ENCODE measurements around the gene CHRDL1.
"Not testable (repeated sequence)": the region's sequence is repeated elsewhere in the genome, so short reads cannot be mapped to it uniquely, and the experiment has no call there.

Gene CHRDL1, protein sequence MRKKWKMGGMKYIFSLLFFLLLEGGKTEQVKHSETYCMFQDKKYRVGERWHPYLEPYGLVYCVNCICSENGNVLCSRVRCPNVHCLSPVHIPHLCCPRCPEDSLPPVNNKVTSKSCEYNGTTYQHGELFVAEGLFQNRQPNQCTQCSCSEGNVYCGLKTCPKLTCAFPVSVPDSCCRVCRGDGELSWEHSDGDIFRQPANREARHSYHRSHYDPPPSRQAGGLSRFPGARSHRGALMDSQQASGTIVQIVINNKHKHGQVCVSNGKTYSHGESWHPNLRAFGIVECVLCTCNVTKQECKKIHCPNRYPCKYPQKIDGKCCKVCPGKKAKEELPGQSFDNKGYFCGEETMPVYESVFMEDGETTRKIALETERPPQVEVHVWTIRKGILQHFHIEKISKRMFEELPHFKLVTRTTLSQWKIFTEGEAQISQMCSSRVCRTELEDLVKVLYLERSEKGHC

DNA sequence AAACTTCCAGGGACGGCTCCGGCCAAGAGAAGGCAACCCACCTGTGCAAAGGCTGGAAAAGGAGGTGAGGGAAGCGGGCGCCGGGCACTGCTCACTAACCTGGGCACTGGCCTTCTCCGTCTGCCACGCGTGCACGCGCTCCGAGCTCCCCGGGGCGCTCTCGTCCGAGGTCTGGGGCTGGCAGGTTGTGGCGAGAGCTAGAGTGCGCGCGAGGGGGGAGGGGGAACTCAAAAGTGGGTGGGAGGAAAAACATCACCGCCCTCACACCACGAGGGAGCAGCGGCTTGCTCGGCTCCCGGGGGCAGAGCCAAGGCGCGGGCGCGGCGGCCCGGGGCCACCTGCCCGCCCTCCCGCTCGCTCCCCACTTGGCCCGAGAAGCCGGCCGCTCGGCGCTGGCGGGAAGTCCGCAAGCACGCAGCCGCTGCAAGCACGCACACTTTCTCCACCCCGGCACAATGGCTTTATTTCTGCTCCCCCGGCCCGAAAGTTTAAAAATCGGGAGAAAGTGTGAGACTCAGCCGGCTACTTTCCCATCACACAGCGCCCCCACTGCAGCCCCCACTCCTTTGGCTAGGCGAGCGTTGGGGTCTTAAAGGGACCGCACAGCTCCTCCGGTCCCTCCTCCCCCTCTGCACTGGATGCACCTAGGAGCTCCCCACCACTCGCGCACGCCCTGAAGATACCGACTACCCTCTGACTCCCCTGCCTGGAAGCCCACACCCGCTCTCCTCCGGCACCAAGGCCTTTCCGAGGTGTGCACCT, at the start of gene CHRDL1:
TSS of gene CHRDL1 (minus strand) at position 173 of the 762 bp plus-strand sequence. CDS start 3,636 bp downstream, outside the sequence.
- no peak for DNase-seq

DNA sequence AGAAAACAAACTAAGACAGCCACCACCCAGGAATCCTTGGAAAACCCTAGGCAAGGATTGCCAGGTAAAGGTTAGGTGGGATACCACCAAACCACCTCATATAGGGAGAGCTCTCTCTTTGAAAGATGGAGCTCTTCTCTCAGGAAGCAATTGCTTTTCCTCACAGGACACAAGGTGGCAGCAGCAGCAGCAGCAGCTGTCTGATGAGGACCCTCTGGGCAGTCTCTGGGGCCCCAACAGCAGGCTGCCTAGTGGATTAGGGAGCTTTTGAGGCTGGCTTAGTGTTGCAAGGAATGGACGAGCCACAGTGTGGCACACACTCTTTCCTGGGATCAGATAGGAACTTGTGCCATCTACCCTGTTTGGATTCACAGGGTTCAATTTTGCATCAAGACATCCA, 41.4 kb upstream of the CHRDL1 start:
- DNase-seq = no peak

DNA sequence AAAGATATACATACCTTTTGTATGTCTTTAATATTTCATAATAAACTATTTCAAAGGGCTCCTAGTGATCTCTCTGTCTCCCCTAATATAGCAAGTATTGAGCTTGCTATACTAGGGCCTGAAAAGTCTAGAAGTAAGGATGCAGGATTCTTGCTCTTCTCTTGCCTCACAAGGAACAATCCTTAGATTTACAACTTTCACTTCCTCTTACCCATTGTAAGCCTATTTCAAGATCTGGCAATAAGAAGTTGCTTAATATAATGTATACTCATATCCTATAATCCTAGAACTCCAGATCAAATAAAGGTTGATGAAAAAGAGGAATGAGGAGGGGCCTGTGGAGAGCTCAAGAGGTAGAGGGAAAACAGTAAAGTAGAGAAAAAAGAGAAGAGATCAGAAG, 40.8 kb upstream of the CHRDL1 start:
- no peak for DNase-seq

DNA sequence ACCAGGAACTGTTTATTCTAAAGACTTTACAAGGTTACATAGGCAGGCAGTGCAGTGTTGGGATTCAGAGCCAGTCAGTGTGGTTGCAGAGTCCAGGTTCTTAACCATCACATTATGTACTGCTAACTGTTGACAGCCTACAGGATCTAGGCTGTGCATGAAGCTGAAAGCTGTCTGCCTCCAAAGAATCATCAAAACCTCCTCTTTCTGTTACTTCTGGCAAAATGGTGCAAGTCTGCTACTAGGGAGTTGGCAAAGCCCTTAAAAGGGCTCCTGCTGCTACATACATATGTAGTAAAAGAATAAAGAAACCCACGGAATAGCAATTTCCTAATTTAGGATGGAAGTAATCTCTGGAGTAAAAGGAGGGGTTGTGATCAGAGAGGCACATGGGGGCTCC, 40.4 kb upstream of the CHRDL1 start:
- no peak for DNase-seq

DNA sequence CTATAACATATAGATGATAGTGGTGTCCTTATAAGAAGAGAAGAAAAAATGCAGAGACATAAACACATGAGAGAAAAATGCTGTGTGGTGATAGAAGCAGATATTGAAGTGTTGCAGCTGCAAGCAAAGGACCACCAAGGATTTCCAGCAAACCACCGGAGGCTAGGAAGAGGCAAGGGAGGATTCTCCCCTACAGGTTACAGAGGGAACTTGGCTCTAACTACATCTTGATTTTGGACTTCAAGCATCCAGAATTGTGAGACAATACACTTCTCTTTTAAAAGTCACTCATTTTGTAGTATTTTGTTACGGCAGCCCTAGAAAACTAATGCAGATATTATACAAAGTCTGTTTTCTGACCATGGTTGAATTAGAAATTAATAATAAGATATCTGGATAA, 30.4 kb upstream of the CHRDL1 start:
- DNase-seq = no peak

DNA sequence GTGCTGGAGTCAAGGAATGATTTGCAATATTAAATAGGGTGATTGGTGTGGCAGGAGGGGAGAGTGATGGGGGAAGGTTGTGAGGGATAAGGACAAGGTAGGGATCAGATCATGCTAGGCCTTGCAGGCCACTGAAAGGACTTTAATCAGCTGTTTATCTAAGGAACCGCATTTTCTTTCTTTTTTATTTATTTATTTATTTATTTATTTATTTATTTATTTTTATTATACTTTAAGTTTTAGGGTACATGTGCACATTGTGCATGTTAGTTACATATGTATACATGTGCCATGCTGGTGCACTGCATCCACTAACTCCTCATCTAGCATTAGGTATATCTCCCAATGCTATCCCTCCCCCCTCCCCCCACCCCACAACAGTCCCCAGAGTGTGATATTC, 20.9 kb upstream of the CHRDL1 start:
- DNase-seq = not testable (repeated sequence)

DNA sequence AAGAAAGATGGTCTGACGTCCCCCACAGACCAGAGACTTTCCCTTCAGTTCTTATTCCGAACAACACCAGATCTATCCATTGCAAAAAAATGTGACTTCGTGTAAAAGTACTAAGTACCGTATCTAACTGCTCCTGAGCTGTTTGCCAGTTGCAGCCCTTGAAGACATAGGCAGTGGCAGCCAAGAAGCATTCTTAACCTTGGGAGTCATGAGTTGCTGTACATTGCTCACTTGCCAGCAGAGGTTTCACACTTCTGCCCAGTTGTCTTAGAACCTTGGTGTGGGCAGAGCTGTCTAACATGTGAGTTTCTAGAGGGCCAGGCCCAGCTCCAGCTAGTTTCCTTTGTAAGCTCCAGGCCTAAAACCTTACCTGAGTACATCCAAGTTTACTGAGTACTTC, 10.5 kb upstream of the CHRDL1 start:
- no peak for DNase-seq

DNA sequence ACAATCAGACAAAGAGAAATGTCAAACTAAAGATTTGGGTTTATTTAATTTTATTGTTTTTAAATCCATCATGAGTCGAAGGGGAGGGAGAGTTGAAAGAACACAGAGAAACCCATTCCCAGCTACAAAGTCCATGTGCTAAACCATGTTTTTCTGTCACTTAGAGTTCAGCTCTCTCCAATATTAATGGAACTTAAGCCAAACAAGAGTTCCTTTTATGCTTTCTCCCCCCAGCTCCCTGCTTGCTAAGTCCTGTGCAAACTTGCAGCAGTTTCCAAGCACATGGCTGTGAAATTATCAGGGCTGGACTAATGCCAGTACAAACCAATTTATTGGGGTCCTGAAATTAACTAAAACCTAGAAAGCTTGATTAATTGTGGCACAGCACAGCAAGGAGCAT, 9.7 kb upstream of the CHRDL1 start:
- no peak for DNase-seq

DNA sequence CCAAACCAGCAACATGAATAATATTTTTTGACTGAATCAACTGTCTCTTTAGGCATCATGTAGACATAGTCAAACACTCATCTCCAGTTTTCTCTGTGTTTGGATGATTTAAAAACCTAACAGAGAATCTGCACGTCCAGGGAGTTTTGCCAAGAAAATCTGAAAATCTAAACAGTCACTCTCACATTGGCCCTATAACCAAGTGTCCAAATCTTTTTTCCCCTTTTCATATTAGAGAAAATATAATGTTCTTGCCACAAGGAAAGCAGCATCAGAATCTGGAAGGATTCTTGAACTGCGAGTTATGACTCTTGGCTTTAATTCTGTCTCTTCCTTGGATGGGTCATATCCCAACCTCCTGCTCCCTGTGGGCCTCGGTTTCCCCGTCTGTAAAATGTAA, 8.8 kb upstream of the CHRDL1 start:
- no peak for DNase-seq

DNA sequence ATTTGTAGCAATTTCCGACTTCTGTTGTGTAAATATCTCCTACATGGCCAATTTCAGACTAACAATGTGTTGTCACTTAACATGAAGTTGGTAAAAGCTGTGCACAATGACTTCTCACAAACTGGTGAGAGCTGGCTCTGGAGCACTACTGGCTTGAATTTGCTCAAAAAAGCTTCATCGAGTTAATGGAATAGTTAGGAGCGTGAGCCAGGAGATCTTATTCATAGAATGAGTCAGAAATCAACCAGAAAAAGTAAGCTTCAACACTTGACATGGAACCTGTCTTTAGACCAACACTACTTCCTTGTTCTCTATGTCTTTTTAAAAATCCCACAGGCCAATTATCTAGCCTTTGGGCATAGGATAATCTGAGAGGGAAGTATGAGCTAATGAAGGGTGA, 7.9 kb upstream of the CHRDL1 start:
- no peak for DNase-seq

DNA sequence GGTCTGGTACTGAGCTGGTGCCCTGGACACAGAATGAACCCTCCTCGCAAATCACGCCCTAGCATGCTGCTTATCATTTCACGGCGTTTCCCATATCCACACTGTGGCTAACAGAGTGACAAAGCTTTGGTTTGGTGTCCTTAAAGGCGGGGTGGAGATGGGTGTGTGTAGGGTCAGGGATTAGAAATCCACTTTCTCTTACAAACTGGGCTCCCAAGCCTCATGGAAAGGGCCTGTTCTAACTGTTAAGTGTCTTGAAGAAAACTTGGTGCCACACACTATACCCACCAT, 735 bp upstream of the CHRDL1 start:
- no peak for DNase-seq

DNA sequence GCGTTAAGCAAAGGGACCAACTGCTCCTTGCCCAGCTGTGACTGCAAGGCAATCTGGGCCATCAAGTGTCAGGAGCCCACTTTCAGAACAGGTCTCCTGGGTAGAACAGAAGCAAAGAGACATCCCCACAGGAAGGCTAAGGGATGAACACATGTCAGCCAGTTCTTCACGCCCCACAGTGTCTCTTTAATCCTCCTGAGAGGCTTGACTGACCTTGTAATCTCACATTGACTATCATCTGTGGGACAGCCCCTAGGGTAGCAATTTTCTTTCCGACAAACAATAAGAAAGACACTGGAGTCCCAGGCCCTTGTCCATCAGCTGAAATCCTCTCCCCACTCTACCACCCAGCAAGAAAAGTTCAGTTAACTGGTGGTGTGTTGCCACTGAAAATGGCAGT, 1.0 kb downstream of the CHRDL1 start:
- no peak for DNase-seq

DNA sequence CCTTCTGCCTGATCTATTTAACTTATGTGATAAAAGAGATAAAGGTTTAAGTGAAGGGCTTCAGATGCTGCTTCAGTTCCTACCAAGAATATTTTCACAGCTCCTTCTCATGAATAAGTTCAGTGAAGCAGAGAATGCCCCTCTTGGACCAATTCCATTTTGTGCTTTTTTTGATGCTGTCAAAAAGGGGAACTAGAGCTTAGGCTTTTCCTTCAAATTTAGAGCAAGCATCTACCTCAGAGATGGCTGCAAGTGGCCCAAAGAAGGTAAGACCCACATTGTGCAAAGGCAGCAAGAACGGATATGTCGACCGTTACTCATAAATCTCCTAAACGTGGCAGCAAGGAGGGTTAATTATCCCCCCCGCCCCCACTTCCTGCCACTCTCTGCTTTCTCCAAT, 4.5 kb downstream of the CHRDL1 start:
- DNase-seq = no peak

DNA sequence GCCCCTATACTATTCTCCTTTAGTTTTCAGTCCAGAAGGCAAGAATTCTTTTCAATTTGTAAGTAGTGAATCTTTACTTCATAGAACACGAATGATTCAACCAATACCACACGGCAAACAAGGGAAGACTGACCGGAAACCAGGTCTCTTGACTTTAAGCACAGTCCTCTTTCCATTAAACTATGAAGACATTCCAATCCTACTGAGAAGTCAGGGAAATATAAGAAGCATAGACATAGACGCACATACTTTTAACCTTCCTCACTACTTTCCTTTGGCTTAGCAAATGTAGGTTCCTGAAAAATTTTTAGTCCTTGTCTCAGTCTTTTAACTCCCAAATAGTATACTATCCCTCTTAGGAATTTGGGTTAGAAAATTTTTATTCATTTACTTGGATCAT, 9.1 kb downstream of the CHRDL1 start:
- no peak for DNase-seq

DNA sequence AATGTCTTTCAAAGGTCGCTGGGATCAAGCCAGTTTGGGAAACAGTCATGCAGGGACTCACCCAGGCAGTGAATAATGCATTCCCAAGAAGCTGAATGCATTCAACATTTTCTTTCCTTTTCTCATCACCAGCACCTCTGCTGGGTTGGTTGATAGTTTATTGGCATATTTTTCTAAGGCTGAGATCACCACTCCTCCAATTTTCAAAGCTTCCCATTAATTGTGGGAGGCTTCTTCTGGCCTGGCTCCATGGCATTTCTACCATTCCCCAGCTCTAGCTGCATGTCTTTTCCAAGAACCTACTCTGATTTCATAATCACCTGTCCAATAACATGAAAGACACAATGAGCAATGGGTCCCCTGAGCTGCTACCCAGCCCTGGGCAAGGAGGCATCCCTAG, 35.8 kb downstream of the CHRDL1 start:
- DNase-seq = no peak

DNA sequence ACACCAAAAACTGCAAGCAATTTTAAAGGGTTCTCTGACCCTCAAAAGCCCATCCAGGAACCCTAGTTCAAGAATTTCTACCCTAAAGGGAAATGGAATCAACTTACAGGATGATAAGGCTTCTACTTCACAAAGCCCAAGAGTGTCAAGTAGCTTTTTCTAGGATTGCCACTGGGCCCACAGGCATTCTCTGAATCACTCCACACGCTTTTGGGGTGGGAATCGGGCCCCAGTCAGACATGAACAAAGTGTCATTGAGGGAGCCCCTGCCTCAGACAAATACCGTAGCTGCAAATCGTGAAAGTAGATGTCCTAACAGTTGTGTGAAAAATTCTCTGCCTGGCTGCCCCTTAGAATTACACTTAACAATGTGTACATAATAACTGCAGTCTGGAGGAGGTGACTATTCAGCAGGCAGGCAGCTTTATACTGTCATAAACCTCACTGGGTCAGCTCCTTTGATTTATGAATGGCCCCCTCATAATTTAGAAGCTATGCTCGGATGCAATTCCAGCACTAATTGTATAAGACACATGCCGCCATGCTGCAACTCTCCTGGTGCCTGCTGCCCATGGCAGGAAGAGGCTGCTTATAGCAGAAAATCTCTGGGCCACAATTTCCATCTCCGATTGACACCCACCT, 36.7 kb downstream of the CHRDL1 start:
- no peak for DNase-seq

DNA sequence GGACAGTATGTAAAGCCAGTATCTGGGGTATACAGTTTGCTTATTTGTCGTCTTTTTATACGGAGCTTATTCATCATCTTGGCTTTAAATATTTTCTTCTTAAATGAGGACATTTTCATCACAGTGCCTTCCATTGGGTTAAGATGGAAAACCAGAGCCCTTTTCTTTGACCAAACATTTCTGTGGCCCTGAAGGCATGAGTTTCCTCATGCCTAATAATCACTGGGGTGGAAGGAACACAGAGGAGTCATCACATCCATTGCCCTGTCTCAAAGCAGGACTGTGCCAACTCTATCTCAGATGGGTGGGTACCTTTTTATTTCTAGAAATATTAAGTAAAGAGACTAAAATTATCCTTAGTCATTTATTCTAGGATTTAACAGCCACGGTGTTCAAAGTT, 40.0 kb downstream of the CHRDL1 start:
- no peak for DNase-seq

DNA sequence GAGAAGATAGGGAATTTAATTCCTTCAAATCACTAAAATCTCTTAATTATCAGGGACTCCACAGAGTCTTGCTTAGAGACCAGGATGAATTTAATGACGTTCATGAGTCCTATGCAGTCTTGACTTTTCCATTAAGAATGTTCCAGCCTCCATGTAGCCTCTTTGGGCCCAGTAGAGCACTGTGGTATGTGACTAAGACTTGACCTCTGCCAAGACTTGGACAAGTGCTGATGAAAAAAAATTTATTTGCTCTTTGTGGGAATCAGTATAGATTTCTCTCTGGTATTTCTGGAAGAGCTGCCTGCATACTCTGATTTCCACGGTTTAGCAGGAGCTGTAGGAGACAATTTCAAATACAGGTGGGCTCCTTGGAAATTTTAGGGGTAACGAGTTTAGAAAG, 40.6 kb downstream of the CHRDL1 start:
- no peak for DNase-seq

DNA sequence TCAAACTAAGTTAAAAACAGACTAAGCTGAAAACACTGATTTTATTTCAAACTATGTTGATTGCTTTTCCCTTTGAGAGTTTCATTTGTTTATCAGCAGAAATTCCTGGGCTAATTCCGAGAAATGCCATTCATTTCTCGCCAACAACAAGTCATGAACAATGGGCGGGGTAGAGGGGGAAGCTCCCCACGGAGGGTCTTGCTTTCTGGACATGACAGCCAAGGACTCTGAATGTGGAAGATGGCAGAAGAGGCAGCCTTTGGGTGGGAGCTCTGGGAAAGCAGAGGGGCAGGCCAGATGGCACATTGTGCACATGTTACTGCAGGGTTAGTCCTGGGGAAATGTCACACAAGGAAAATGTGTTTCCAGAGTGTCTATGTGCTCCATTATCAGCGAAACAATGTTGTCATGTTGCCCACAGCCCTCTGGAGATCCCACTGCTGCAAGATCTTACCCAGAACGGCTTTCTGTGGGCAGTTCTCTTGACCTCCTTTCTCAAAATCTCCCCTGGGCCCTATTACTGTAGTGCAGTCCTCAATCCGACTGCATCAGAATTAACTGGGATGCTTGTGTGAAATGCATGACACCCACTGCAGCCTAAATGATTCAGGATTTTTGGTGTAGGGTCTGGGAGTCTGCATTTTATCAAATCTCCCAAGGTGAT, 45.0 kb downstream of the CHRDL1 start:
- DNase-seq = no peak

DNA sequence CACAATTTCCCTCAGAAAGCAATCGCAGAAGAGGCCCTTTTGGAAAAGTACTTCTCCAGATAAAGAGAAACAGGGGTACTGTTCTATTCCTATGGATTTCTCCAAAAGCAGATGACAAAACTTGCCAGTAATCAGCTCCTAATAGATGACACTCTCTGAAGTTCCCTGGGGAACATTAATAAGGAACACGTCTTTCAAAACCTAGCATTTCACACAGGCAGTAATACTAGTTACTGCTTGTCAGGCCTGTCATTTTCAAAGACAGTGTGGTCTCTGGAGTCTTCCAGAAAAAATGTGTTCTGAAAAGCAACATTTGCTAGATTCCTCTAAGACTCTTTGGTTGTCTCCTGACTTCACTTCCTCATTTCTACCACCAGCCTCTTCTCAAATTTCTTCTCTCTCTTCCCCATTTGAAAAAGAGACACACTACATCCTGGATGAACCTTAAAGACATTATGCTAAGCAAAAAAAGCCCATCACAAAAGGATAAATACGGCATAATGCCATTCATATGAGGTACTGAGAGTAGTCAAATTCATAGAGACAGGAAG, 47.3 kb downstream of the CHRDL1 start:
- no peak for DNase-seq

DNA sequence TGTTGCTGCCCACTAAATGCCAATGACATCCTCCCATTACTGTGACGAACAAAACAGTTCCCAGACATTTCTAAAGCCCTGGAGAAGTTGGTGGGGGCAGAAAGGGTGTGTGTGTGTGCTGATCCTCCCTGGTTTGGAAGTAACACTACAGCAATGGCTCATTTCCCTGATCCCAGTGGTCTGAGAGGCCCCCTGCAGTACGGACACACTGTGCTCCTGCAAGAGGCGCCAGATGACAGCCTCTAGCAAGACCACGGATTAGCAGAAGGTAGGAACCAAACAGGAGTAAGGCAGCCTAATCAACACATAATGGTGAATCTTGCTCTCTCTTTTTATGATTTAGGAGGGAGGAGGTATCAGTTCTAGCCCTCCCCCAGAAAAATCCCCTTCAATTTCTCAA, 49.6 kb downstream of the CHRDL1 start:
- no peak for DNase-seq

DNA sequence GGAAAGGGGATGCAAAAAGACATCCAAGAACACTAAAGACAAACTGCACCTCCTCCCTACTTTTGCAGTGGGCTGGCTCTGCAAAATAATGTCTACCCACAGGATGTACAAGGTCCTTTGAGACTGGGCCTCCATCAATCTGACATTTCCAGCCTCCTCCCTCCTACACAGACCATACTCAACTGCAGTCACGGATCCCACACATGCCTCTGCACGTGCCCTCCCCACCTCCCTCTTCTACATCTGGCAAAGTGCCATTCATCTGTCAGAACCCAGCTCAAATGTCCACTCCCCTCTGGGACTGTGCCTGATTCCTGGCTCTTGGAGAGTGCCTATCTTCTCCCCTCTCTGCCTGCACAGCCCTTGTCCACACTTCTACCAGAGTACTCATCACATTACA, 50.3 kb downstream of the CHRDL1 start:
- no peak for DNase-seq

DNA sequence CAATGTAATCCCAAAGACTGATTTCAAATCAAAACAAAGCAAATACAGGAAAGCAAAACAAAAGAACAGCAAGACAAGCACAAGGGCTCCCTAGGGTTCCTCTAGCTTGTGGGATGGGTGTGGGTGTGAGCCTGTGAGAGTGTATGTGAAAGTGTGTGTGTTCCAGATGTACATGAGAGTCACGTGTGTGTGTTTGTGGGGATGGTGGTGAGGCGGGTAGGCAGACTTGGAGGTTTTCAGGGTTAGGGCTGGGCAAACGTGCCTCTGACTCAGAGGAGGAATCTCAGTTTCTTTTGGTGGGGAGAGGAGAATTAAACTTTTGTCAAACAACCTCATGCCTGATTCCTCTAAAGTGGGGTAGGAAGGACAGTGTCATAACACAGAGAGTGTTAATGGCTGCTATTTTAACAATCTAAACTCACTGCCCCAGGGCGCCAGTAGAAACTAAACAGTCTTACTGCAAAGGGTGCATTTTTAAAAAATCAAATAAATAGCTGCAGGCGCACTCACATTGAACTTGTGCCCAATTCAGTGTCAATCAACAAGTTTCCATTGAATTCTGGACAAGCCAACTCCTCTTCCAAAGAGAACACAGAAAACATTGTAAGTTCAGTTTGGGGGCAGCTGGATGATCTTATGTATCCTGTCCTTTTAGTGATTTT, 51.8 kb downstream of the CHRDL1 start:
- no peak for DNase-seq

All from activated CD8-positive, alpha-beta memory T cell treated with anti-CD3 and anti-CD28 coated beads, Interleukin-2, amount 50 U/mL, for 48 hours (primary cell).